GM12891 (cell line): ENCODE data around the gene PTPRN2.

Experiments
- DNase-seq: peaks from one replicate; pipeline ENCODE4 v3.0.0; 2011; ENCODE audit warnings: low spot score; ENCODE audit not compliant: insufficient read length
- FAIRE-seq: peaks from 2 replicates; lab custom pipeline; 2011; peaks lifted over from hg19 to GRCh38; lab: Jason Lieb, UNC
- PAX5 ChIP-seq: IDR thresholded peaks from 2 replicates; pipeline ENCODE4 v1.6.1; 2011; ENCODE audit warnings: low read length, moderate library complexity, mild to moderate bottlenecking; ENCODE audit not compliant: insufficient read depth, severe bottlenecking
- POLR2A ChIP-seq: IDR thresholded peaks from 2 replicates; pipeline ENCODE4 v1.6.1; 2011; ENCODE audit warnings: low read depth, low read length, control low read depth
- POLR2AphosphoS5 ChIP-seq: IDR thresholded peaks from 2 replicates; pipeline ENCODE4 v1.6.1; 2011; ENCODE audit warnings: low read depth, low read length, control low read depth
- POU2F2 ChIP-seq: IDR thresholded peaks from 2 replicates; pipeline ENCODE4 v1.6.1; 2011; ENCODE audit warnings: low read depth, mild to moderate bottlenecking, control low read depth, low read length, moderate library complexity
- SPI1 ChIP-seq: IDR thresholded peaks from 2 replicates; pipeline ENCODE4 v1.6.1; 2011; ENCODE audit warnings: low read depth, low read length, control low read depth
- TAF1 ChIP-seq: IDR thresholded peaks from 2 replicates; pipeline ENCODE4 v1.6.1; 2011; ENCODE audit warnings: low read depth, low read length, control low read depth

Gene PTPRN2

DNA sequence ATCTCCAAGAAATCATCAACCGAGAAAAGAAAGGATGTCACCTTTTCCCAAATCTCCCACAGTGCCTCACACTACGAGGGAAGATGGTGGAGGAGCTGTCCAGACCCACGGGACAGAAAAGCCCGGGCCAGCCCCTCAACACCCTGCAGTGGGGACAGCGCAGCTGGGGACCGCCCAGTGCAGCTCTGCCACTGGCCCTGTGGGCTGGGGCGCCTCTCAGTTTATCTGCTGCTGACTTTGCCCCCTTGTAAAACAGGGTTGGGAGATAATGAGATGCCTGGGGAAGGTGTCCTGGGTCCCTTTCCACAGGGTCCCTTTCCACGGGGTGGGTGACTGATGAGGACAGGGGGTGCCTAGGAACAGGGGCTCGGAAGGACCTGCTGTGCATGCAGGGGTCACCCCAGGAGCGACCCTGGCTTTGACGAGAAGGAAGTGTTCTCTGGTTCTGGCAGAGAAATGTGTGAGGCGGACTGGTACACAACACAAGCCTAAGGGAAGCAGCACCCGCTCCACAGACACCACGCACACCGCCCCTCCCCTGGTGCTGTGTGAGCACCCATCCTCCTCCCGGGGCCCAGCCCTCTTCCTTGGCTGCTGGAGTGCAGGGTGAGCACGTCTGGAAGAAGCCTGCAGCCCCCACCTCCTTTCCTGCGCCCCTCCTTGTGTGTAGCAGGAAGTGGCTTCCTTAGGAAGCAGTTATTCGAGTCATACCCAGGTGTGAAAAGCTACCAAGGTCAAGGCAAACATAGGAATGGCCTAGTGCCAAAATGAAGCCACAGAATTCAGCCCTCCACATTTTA, 911.0 kb downstream of the PTPRN2 start:
- FAIRE-seq (no peak), DNase-seq (no peak)
- TF ChIP-seq SPI1 (no peak), POU2F2 (no peak), POLR2AphosphoS5 (no peak), PAX5 (no peak), TAF1 (no peak), POLR2A (no peak)

DNA sequence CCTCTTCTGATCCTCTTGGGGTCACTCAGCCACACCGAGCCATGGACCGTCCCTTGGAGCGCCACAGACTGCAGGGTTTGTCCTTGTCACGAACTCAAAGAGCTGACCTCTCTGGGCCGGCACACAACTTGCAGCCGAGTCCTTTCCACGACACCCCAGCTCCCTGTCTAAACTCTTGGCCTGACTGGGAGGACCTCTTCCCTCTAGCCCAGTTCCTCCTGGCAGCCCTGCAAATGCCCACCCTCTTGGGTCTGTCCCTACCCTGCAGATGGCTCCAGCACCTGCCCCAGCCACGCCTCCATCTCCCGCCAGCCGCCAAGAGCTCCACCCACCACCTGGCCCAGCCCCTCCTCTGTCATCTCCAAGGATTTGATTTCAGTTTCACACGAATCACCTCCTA, 911.6 kb downstream of the PTPRN2 start:
- FAIRE-seq, result no peak
- no peak for DNase-seq
- TF ChIP-seq POLR2A (no peak), PAX5 (no peak), POLR2AphosphoS5 (no peak), SPI1 (no peak), TAF1 (no peak), POU2F2 (no peak)

DNA sequence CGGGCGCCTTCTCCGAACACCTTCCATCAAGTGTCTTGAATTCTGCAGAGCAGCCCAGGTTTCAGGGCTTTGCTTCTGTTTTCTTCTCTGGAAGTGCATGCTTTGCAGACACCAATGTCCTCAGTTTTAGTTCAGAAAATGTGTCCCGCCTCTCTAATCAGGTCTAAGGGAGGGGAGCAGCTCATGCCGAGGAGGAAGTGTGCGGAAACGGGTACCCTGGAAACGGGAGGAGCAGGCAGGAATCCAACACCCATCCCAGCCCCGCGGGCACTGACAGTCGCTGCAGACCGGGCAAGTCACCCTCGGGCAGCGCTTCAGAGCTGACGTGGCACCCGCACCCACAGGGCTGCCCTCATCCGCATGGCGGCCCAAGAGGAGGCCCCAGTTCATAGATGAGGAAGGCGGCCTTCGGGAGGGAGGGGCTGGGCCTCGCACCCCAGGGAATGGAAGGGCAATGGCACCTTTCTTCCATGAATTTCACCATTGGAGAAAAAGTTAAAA, 912.1 kb downstream of the PTPRN2 start:
- TF ChIP-seq PAX5, result no peak
- no peak for TF ChIP-seq SPI1
- TF ChIP-seq POU2F2, result no peak
- TF ChIP-seq TAF1, result no peak
- no peak for TF ChIP-seq POLR2A
- no peak for TF ChIP-seq POLR2AphosphoS5
- DNase-seq (no peak), FAIRE-seq (no peak)

DNA sequence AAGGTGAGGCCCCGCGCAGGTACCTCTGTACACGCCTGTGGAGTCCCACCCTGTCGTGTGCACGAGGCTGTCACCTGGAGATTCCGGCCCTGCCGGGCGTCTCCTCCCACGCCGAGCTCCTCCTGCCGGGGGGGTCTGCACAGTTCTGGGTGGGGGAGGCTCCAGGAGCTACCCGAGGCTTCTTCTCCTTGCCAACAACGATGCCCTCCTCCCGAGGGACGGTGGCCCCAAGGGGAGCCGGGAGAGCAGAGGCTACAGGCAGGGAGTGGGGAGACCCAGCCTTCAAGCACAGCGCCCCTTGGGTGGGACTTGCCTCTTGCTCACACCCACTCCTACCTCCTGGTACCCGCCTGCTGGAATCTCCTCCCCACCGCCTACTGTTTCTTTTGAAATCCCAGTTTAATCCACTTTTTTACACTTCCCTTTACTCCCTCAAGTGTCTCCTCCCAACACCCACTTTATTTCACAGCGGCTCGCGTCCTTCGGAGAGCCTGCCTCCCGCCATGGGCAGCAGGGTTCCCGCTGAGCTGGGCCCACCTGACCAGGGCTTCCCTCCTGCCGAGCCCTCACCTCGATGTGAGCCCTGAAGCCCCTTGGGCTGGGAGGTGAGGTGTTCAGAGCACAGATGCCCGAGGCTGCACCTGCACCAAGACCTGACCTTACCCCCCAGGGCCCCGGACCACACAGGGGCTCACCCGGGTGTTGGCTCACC, 912.8 kb downstream of the PTPRN2 start:
- no peak for FAIRE-seq
- no peak for DNase-seq
- TF ChIP-seq PAX5 (no peak), TAF1 (no peak), SPI1 (no peak), POLR2AphosphoS5 (no peak), POU2F2 (no peak), POLR2A (no peak)

DNA sequence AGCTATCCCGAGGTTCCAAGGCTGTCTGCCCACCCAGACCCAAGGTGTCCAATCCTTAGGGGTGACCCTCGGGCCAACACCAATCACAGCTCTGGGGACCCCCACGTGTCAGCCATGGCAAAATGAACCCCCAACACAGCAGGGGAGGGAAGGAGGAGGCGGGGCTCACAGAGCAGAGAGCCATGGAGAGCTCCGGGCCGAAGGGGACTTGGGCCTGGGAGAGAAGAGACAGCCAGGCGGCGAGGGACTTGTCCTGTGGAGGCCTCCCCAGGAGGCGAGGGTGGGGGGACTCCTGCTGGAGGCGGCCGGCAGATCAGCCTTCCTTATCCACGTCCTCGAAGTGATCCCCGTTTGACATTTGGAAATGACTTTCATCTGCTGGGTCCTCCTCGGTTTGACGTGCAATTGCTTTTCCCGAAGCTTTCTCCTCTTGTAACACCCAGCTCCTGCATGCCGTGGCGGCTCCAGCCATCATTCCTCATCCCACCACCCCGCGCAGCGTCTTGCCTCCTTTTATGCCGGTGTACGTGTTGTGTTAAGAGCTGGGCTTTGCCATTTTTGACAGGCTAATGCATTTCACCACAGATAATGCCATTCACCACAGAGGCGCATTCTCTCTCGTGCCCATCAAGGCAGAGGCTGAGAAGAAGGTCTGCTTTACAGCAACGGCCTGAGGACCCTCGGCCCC, 913.5 kb downstream of the PTPRN2 start:
- DNase-seq, result no peak
- TF ChIP-seq POLR2AphosphoS5 (no peak), TAF1 (no peak), POLR2A (no peak), POU2F2 (no peak)
- FAIRE-seq, result no peak

DNA sequence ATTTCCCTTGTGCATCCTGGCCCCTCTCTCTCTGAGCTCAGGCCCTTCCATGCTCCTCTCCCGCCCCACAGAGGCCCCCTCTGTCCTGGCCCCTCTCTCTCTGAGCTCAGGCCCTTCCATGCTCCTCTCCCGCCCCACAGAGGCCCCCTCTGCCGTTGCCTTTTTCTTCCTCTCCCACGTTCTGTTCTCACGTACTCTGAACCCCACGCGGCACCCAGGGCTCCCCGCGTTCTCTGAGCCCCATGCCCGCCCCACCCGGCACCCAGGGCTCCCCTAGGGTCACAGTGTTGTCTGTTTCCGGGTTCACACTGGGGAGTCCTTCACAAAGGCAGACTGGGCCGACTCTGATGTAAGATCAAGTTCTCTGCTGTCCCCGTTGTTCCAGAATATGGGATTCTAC, 914.0 kb downstream of the PTPRN2 start:
- FAIRE-seq (no peak), DNase-seq (no peak)
- TF ChIP-seq POLR2A (no peak), PAX5 (no peak), SPI1 (no peak), POU2F2 (no peak), TAF1 (no peak), POLR2AphosphoS5 (no peak)

DNA sequence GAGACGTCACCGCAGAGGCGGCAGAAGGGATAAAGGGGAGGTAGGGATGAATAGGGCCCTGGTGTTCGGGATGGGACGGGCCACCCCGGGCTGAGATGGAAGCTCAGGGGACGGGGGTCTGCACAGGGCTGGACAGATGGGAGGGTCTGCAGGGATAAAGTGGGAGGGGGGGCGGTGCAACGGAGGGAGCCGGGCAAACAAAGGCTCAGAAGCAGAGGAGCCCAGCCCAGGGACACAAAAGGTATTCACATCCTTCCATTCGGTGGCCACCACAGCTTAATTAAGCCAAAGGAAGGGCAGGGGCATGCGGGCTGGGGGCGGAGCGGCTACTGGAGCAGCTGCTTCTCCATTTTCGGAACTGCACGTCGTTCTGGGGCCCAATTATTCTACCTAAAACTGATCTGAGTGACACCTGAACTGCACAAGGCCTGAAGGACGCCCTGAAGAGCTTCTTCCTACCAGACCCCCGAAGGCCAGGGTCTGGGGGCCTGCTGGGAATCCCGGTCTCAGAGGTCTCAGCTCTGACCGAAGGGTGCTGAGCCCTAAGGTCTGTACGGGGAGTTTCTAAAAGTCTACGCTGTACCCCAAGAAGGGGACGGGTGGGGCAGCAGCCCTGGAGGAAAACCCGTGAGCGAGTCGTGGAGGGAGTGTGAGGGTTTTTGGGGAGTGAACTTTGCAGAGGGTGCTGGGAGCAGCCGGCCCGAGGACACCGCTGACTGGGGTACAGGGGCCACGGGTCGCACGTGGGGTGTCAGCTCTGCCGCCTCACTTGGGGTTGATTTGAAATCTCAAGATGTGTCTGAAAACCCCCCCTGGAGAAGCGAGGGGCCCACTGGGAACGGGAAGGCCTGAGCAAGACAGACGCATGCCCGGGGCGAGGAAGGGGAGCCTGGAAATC, 916.0 kb downstream of the PTPRN2 start:
- no peak for TF ChIP-seq POU2F2
- TF ChIP-seq SPI1, result no peak
- no peak for TF ChIP-seq TAF1
- TF ChIP-seq POLR2AphosphoS5, result no peak
- no peak for TF ChIP-seq POLR2A
- no peak for TF ChIP-seq PAX5
- no peak for DNase-seq
- FAIRE-seq, result no peak

DNA sequence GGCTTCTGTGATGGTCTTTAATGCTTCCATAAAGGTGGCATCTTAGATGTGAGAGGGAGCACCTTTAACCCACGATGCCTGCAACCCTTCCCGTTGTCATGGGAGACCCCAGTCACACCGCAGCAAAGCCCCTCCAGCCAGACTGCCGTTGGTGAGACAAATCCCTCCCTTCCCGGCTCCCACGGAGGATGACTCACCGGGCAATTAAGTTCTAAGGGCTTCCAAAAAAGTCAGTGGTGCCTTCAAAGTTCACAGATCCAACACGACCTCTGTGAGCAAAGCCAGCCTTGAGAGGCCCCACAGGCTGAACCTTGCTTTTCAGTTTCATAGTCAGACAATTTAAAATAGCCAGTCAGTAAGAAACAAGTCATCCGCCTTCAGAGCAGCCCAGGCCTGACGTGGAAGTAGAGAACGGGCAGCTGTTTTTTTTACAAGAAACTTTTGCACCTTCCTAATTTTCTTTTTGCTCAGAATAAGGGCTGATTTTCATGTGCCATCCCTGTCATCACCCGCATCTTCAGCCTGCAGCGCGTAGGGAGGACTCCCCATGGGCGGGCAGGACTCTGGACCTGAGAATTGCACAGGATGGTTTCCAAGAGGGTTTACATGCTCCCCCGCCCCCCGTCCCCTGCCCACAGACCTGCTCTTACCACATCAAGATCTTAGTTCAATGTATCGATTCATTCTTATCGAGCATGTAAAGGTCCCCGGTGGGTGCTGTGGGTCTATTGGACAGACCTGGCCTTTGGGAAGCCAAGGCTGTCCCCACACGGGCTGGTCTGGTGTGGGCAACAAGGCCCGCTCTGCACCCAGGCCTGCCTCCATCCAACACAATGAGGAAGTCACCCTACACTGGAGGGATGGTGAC, 916.9 kb downstream of the PTPRN2 start:
- no peak for DNase-seq
- FAIRE-seq, result no peak
- TF ChIP-seq TAF1 (no peak), POLR2AphosphoS5 (no peak), SPI1 (no peak), POU2F2 (no peak), POLR2A (no peak), PAX5 (no peak)
